ENCODE results near the gene CFAP20DC. TPM values are rescaled to one million over a fixed set of nuclear protein-coding genes. Genes with fewer than 3 reads are reported as not detected.

The CFAP20DC gene
- total RNA-seq, 1 experiment from 2014 or later: 2.8 TPM

- H3K4me3 Mint-ChIP-seq (ENCODE audit: unreplicated experiment): no peak overlapping the region
- TF ChIP-seq, protein P1, sequence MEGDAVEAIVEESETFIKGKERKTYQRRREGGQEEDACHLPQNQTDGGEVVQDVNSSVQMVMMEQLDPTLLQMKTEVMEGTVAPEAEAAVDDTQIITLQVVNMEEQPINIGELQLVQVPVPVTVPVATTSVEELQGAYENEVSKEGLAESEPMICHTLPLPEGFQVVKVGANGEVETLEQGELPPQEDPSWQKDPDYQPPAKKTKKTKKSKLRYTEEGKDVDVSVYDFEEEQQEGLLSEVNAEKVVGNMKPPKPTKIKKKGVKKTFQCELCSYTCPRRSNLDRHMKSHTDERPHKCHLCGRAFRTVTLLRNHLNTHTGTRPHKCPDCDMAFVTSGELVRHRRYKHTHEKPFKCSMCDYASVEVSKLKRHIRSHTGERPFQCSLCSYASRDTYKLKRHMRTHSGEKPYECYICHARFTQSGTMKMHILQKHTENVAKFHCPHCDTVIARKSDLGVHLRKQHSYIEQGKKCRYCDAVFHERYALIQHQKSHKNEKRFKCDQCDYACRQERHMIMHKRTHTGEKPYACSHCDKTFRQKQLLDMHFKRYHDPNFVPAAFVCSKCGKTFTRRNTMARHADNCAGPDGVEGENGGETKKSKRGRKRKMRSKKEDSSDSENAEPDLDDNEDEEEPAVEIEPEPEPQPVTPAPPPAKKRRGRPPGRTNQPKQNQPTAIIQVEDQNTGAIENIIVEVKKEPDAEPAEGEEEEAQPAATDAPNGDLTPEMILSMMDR (IDR thresholded peaks at IDR 0.05; ENCODE audit: insufficient read depth in 1 of 2, low read depth in 1 of 2, low read length in 1 of 2, severe bottlenecking in 1 of 2, unreplicated experiment in 1 of 2): no peak
- Histone ChIP-seq H3K4me3 (ENCODE audit: low read depth, low read length) (no peak overlapping the region), H3K36me3 (ENCODE audit: control insufficient read depth, insufficient read depth, low read length) (no peaks in the 10 kb centered on the region), H3K27me3 (replicated peaks; ENCODE audit: control insufficient read depth, insufficient read depth, low read length) (no peaks in the 10 kb centered on the region), H3K4me1 (no peaks in the 10 kb centered on the region), H3K9me3 (no peaks in the 10 kb centered on the region)
- intact Hi-C loops (cut with micrococcal nuclease; ENCODE audit: unreplicated experiment): no loop called here
- DNase-seq: no peak
- no peaks in the 10 kb centered on the region for H3K36me3 Mint-ChIP-seq (ENCODE audit: insufficient read depth, unreplicated experiment)
- H3K27ac Mint-ChIP-seq (ENCODE audit: unreplicated experiment): no peak overlapping the region
- no TSS peak for BruUV-seq (replicated peaks)
- peaks cover 4% of the 10 kb centered on the region for H3K27me3 Mint-ChIP-seq (ENCODE audit: insufficient read depth, unreplicated experiment)
- POLR2A ChIA-PET: no interaction called here
- CTCF ChIA-PET: no interaction called here
- no peaks in the 10 kb centered on the region for H3K9me3 Mint-ChIP-seq (ENCODE audit: unreplicated experiment)
- no peaks in the 10 kb centered on the region for H3K4me1 Mint-ChIP-seq (ENCODE audit: low read depth, unreplicated experiment)
These were observed 299.9 kb downstream of the CFAP20DC start for GRCh38 chr3:58749948-58750347.

- POLR2A ChIA-PET: no interaction called here
These were observed 301.8 kb downstream of the CFAP20DC start for GRCh38 chr3:58748024-58748423.

GRCh38 chr3:58746758-58747157, 303.1 kb downstream of the CFAP20DC start:
- no peak overlapping the region for H3K4me3 Mint-ChIP-seq (ENCODE audit: unreplicated experiment)
- no peaks in the 10 kb centered on the region for H3K4me1 ChIP-seq
- ChIA-PET POLR2A (no interaction called here), CTCF (no interaction called here)
- no peaks in the 10 kb centered on the region for H3K9me3 Mint-ChIP-seq (ENCODE audit: unreplicated experiment)
- intact Hi-C loops (cut with micrococcal nuclease; ENCODE audit: unreplicated experiment): no loop called here
- no peak overlapping the region for H3K4me3 ChIP-seq (ENCODE audit: low read depth, low read length)
- H3K9me3 ChIP-seq: no peaks in the 10 kb centered on the region
- no peaks in the 10 kb centered on the region for H3K4me1 Mint-ChIP-seq (ENCODE audit: low read depth, unreplicated experiment)
- no peaks in the 10 kb centered on the region for H3K27me3 Mint-ChIP-seq (ENCODE audit: insufficient read depth, unreplicated experiment)
- no peak for DNase-seq
- no peak overlapping the region for H3K27ac Mint-ChIP-seq (ENCODE audit: unreplicated experiment)
- H3K36me3 Mint-ChIP-seq (ENCODE audit: insufficient read depth, unreplicated experiment): no peaks in the 10 kb centered on the region
- BruUV-seq (replicated peaks): no TSS peak
- H3K36me3 ChIP-seq (ENCODE audit: control insufficient read depth, insufficient read depth, low read length): no peaks in the 10 kb centered on the region
- H3K27me3 ChIP-seq (replicated peaks; ENCODE audit: control insufficient read depth, insufficient read depth, low read length): no peaks in the 10 kb centered on the region
- TF ChIP-seq, protein P1 (IDR thresholded peaks at IDR 0.05; ENCODE audit: insufficient read depth in 1 of 2, low read depth in 1 of 2, low read length in 1 of 2, severe bottlenecking in 1 of 2, unreplicated experiment in 1 of 2): no peak

More at GRCh38 chr3:58748024-58748423, 301.8 kb downstream of the CFAP20DC start:
- H3K27me3 Mint-ChIP-seq (ENCODE audit: insufficient read depth, unreplicated experiment): peaks cover 3% of the 10 kb centered on the region
- intact Hi-C loops (cut with micrococcal nuclease; ENCODE audit: unreplicated experiment): no loop called here
- H3K9me3 ChIP-seq: no peaks in the 10 kb centered on the region
- TF ChIP-seq, protein P1 (IDR thresholded peaks at IDR 0.05; ENCODE audit: insufficient read depth in 1 of 2, low read depth in 1 of 2, low read length in 1 of 2, severe bottlenecking in 1 of 2, unreplicated experiment in 1 of 2): no peak
- H3K4me3 Mint-ChIP-seq (ENCODE audit: unreplicated experiment): no peak overlapping the region
- H3K27me3 ChIP-seq (replicated peaks; ENCODE audit: control insufficient read depth, insufficient read depth, low read length): no peaks in the 10 kb centered on the region
- no peaks in the 10 kb centered on the region for H3K36me3 ChIP-seq (ENCODE audit: control insufficient read depth, insufficient read depth, low read length)
- H3K4me1 Mint-ChIP-seq (ENCODE audit: low read depth, unreplicated experiment): no peaks in the 10 kb centered on the region
- no TSS peak for BruUV-seq (replicated peaks)
- CTCF ChIA-PET: no interaction called here
- H3K27ac Mint-ChIP-seq (ENCODE audit: unreplicated experiment): no peak overlapping the region
- no peaks in the 10 kb centered on the region for H3K9me3 Mint-ChIP-seq (ENCODE audit: unreplicated experiment)
- no peaks in the 10 kb centered on the region for H3K4me1 ChIP-seq
- no peak for DNase-seq
- H3K4me3 ChIP-seq (ENCODE audit: low read depth, low read length): no peak overlapping the region
- no peaks in the 10 kb centered on the region for H3K36me3 Mint-ChIP-seq (ENCODE audit: insufficient read depth, unreplicated experiment)
